Pancreas (tissue), 10 donors: ENCODE data around the gene EIF2B2. TPM values are rescaled to one million over a fixed set of nuclear protein-coding genes. Genes with fewer than 3 reads are reported as not detected.

Experiments
- ATAC-seq, 4 donors: fragments of 200-7000 bp; cut with Tn5 transposase; one replicate each; pipeline versions ENCODE4 v1.8.0 to v1.9.1; 2020; ENCODE audit warnings: mild to moderate bottlenecking in 4 of 4, moderate library complexity in 4 of 4
- DNase-seq, 6 donors: peaks; one replicate each; pipeline ENCODE4 v3.0.0-alpha.2; 2020
- FAIRE-seq: peaks from 2 replicates; lab custom pipeline; 2012; peaks lifted over from hg19 to GRCh38; lab: Jason Lieb, UNC
- H3K27ac ChIP-seq, 4 donors: fragments of 200-600 bp; sonication (generic); 1 replicate in 3 of 4; 2 replicates in 1 of 4; pipeline versions ENCODE4 v1.5.0 to v1.8.0; 2020
- H3K27me3 ChIP-seq, 4 donors: fragments of 200-600 bp; one replicate each; pipeline ENCODE4 v1.8.0; 2021
- H3K36me3 ChIP-seq, 3 donors: fragments of 200-600 bp; sonication (generic) in 1 of 3; one replicate each; pipeline versions ENCODE4 v1.5.0 to v1.8.0; 2020 to 2021
- H3K4me1 ChIP-seq, 3 donors: fragments of 200-600 bp; one replicate each; pipeline ENCODE4 v1.8.0; 2021
- H3K4me3 ChIP-seq, 4 donors: fragments of 200-600 bp; sonication (generic) in 2 of 4; one replicate each; pipeline versions ENCODE4 v1.5.0 to v1.8.0; 2020 to 2021
- H3K9me3 ChIP-seq, 4 donors: fragments of 200-600 bp; one replicate each; pipeline ENCODE4 v1.8.0; 2021
- WGBS, 2 donors: extraction: QIAGEN DNeasy Blood & Tissue Kit; methylation state at CpG; one replicate each; pipeline ENCODE4 v1.1.7; 2013; 5-methylcytosine and 5-hydroxymethylcytosine counted together
- intact Hi-C, 3 donors: fragments of 100-400 bp; cut with DNase I; formaldehyde crosslinking; loops; one replicate each; pipeline versions ENCODE4 v1.11.1 to v1.14.2; 2022
- polyA plus RNA-seq, 2 donors: library from polyadenylated mRNA; stranded (reverse); fragments of 200-250 nt; gene quantifications; one replicate each; pipeline ENCODE4 v1.2.3, GENCODE V29; 2013
- total RNA-seq, 6 donors: library from RNA; stranded (reverse); fragmentation: NEBNext Ultra II Directional in 4 of 6; extraction: Animal tissue kit (Norgen Biotek cat#: 25700) in 4 of 6; gene quantifications; one replicate each; pipeline versions ENCODE4 v1.2.1 to v1.2.4, GENCODE V29; 2021 to 2023
- TF ChIP-seq, protein P1 (sequence below), 4 donors: fragments of 200-600 bp; sonication (generic) in 3 of 4; IDR thresholded peaks; one replicate each; pipeline versions ENCODE4 v1.5.0 to v1.8.0; 2021; ENCODE audit warnings: antibody characterized with exemption in 4 of 4
- donor health status: healthy with polysubstance abuse.
- donor health status: DM: no; HTN: no; CAD: no; lungs with moderate emphysema.
- donor health status: DM: no; HTN: no; CAD: no.
- donor health status: control.
- donor health status: control.
- donor health status: Bipolar disorder and iron deficiency.
- donor health status: DM: yes; HTN: yes; CAD: no.
- donor health status: DM: no; HTN: no; CAD: no.
- donor health status: DM: no; HTN: no; CAD: no.
- donor health status: DM: yes; HTN: yes; CAD: no.

Gene EIF2B2
- total RNA-seq (10 to 100 TPM; 11.2 to 22.1 (median 16.6) TPM), polyA plus RNA-seq (10 to 100 TPM; 12.4 to 19.0 TPM)

DNA sequence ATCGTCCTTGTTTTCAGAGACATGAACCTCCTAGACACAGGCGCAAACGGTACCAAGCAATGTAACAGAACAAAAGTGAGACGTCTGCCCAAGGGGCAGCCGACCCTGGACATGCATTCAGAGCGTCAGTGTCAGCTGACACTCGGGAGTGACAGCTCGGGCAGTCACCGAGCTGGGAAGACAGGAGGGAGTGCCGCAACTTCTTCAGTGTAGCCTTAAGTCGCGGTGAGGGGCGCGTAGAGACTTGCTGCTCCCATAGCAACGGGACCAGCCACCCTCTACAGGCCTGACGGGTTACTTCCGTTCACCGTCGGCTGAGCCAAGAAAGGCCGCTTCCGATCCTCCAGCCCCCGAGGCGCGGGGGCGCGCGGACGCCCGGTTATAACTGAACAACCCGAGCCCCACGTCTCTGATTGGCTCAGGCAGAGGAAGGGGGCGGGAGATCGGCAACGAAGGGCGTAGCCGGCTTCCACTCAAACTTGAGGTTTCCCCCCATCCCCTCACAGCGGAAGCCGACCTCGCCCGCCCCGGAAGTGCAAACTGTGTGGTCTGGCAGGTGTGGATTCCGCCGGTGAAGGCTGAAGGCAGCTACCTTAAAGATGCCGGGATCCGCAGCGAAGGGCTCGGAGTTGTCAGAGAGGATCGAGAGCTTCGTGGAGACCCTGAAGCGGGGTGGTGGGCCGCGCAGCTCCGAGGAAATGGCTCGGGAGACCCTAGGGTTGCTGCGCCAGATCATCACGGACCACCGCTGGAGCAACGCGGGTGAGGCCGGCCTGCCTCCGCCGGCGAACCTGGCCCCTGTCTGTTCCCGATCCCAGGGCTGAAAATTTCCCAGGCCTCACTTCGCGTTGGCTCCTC lies at the start of gene EIF2B2:
Gene EIF2B2, plus strand, starts transcription at position 530 of the 858 bp plus-strand sequence. Its CDS starts 70 bp downstream, at position 600.
- intact Hi-C loops: no loop called here
- H3K27me3 ChIP-seq: no peaks in the 10 kb centered on the region
- peaks cover 0 to 7% (median 6%) of the 10 kb centered on the region in 3 donors for H3K36me3 ChIP-seq
- DNase-seq (peak; percentile 95 to 98 (median 97)), FAIRE-seq (peak; percentile 47), ATAC-seq (peak; percentile 99 to 100 (median 100))
- no peaks in the 10 kb centered on the region for H3K9me3 ChIP-seq
- peak within 1 kb of the TSS; percentile 52 to 83 (median 78) for H3K27ac ChIP-seq
- H3K4me1 ChIP-seq: peaks cover 0 to 17% (median 9%) of the 10 kb centered on the region in 3 donors
- WGBS, 2 donors: 1% methylated on average over 64 to 66 of the region's 66 CpGs
- TF ChIP-seq, protein P1, sequence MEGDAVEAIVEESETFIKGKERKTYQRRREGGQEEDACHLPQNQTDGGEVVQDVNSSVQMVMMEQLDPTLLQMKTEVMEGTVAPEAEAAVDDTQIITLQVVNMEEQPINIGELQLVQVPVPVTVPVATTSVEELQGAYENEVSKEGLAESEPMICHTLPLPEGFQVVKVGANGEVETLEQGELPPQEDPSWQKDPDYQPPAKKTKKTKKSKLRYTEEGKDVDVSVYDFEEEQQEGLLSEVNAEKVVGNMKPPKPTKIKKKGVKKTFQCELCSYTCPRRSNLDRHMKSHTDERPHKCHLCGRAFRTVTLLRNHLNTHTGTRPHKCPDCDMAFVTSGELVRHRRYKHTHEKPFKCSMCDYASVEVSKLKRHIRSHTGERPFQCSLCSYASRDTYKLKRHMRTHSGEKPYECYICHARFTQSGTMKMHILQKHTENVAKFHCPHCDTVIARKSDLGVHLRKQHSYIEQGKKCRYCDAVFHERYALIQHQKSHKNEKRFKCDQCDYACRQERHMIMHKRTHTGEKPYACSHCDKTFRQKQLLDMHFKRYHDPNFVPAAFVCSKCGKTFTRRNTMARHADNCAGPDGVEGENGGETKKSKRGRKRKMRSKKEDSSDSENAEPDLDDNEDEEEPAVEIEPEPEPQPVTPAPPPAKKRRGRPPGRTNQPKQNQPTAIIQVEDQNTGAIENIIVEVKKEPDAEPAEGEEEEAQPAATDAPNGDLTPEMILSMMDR (IDR thresholded peaks at IDR 0.05): no peak
- H3K4me3 ChIP-seq: peak within 1 kb of the TSS; percentile 85 to 94 (median 87)

DNA sequence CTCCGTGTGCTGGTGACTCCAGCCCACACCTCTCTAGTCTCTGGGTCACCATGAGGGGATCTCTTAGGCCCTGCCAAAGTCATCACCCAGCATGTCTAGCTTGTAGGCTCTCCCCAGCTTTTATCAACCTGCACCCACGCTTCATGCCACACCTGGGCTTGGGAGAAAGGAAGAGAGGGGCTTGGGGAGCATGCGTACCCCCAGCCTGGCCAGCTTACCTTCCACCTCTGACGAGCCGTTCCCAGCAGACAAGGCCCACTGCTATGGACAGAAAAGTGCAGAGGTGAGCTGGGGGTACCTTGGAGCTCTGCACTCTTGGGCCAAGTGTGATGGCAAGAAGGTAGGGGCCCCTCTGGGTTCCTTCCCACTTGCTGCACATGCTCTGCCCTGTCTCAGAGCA lies 49.0 kb upstream of the EIF2B2 start:
- intact Hi-C loops: no loop called here
- no peaks in the 10 kb centered on the region for H3K9me3 ChIP-seq
- no peak for DNase-seq
- no peak overlapping the region for H3K27ac ChIP-seq
- H3K36me3 ChIP-seq: no peaks in the 10 kb centered on the region
- TF ChIP-seq, protein P1 (IDR thresholded peaks at IDR 0.05): no peak
- H3K4me1 ChIP-seq: peaks cover 0 to 12% (median 11%) of the 10 kb centered on the region in 3 donors
- no peaks in the 10 kb centered on the region for H3K27me3 ChIP-seq
- no peak for ATAC-seq
- WGBS, 2 donors: 89 to 91% methylated on average over 5 of the region's 5 CpGs
- H3K4me3 ChIP-seq: no peak overlapping the region
- no peak for FAIRE-seq

DNA sequence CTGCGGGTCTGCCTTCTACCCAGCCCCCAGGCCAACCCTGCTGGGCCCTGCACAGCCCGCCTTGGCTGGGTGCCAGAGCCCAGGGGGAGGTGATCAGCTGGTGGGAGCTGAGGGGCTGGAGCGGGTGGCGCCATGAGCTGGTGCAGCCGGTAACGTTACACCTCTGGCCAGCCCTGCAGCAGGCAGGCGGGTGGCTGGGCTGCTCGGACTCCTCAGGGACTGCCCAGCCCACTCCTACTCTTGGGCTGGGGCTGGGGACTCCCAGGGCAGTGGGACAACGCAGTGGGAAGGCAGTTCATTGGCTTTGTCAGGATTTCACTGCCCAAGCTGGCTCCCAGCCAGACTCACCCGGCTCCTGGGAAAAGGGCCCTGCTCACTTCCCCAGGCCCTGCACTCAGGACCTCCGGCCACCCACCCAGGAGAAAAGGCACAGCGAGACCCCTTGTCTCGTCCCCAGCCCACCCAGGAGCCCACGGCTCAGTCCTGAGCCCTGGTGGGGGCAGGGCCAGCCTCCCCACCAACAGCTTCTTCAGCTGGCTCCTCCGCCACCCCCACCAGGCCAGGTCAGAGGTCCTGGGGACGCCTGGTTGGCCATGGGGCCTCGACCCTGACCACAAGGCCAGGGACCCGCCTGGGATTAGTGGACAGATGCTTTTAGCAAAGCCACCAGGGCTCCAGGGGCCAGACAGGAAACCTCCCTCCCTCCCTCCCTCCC lies 48.3 kb upstream of the EIF2B2 start:
- H3K9me3 ChIP-seq: no peaks in the 10 kb centered on the region
- peak in 3 of 6 donors; percentile 33 to 80 (median 62) for DNase-seq
- WGBS, 2 donors: 44 to 55% methylated on average over 17 to 18 of the region's 18 CpGs
- no peaks in the 10 kb centered on the region for H3K27me3 ChIP-seq
- H3K4me1 ChIP-seq: peaks cover 0 to 12% (median 11%) of the 10 kb centered on the region in 3 donors
- H3K4me3 ChIP-seq: peak overlapping the region in 1 of 4 donors; percentile 45
- no peak for ATAC-seq
- intact Hi-C loops: no loop called here
- TF ChIP-seq, protein P1 (IDR thresholded peaks at IDR 0.05): no peak
- FAIRE-seq: no peak
- H3K36me3 ChIP-seq: no peaks in the 10 kb centered on the region
- H3K27ac ChIP-seq: no peak overlapping the region

DNA sequence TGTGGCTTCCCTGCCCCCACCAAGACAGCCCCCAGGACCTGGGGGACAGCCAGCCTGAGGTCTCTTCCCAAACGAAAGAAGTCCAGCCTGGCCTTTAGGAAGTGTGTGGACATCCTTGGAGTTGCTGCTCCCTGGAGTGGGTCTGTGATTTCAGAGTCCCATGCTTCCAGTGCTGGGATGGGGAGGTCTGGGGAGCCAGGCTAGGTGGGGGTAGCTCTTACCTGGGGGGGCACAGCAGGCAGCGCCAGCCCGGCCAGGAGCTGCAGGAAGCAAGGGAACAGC lies 47.8 kb upstream of the EIF2B2 start:
- Histone ChIP-seq H3K27me3 (no peaks in the 10 kb centered on the region), H3K4me1 (peaks cover 0 to 12% (median 11%) of the 10 kb centered on the region in 3 donors), H3K36me3 (no peaks in the 10 kb centered on the region), H3K4me3 (peak overlapping the region in 3 of 4 donors; percentile 11 to 47 (median 45)), H3K27ac (no peak overlapping the region), H3K9me3 (no peaks in the 10 kb centered on the region)
- peak in 1 of 6 donors; percentile 67 for DNase-seq
- ATAC-seq: no peak
- TF ChIP-seq, protein P1 (IDR thresholded peaks at IDR 0.05): no peak
- intact Hi-C loops: no loop called here
- WGBS, 2 donors: 0 to 8% methylated on average over 3 of the region's 3 CpGs
- no peak for FAIRE-seq
